Endothelial cell of umbilical vein (primary cell): ENCODE results near the gene MIPEP. TPM values are rescaled to one million over a fixed set of nuclear protein-coding genes. Genes with fewer than 3 reads are reported as not detected.

Experiments used
- BruUV-seq: library from RNA; stranded (reverse); fragments of 400-500 nt; replicated peaks from 2 replicates; lab custom pipeline; 2021; lab: Mats Ljungman, UMichigan
- CTCF ChIA-PET: fragments of 300-600, 350-600 bp; sonication (Branson Sonifier 250); formaldehyde crosslinking; loops from one replicate; lab custom pipeline; 2021; ENCODE audit warnings: antibody characterized with exemption, inconsistent platforms; lab: Charles Lee
- POLR2A ChIA-PET: fragments of 300-600, 350-600 bp; sonication (Branson Sonifier 250); formaldehyde crosslinking; loops from one replicate; lab custom pipeline; 2021; ENCODE audit warnings: antibody characterized with exemption, inconsistent platforms; lab: Charles Lee
- DNase-seq: peaks from one replicate; pipeline ENCODE4 v3.0.0-alpha.2; 2011; ENCODE audit warnings: low read depth, low spot score
- FAIRE-seq: peaks from 2 replicates; lab custom pipeline; 2011; peaks lifted over from hg19 to GRCh38; lab: Jason Lieb, UNC
- H2AFZ ChIP-seq: 2 replicates; pipeline ENCODE4 v1.6.0; 2012; ENCODE audit warnings: low read depth, low read length, control low read depth, inconsistent platforms
- H3K27ac ChIP-seq: 2 replicates; pipeline ENCODE4 v1.5.1; 2011; ENCODE audit warnings: low read depth, mild to moderate bottlenecking, control low read depth, low read length, moderate library complexity; ENCODE audit not compliant: insufficient read depth
- H3K27me3 ChIP-seq, 2 experiments: 2 replicates each; pipeline versions ENCODE4 v1.6.0 to v1.6.1; 2011; ENCODE audit warnings: low read length in 2 of 2, mixed read lengths in 1 of 2; ENCODE audit not compliant: control insufficient read depth in 2 of 2, insufficient read depth in 2 of 2
- H3K36me3 ChIP-seq, 2 experiments: 2 replicates in 1 of 2; 3 replicates in 1 of 2; pipeline ENCODE4 v1.5.1; 2011; ENCODE audit warnings: low read length in 2 of 2, mild to moderate bottlenecking in 1 of 2, moderate library complexity in 1 of 2; ENCODE audit not compliant: control insufficient read depth in 2 of 2, insufficient read depth in 2 of 2; ENCODE audit errors: extremely low read depth in 1 of 2
- H3K4me1 ChIP-seq: 3 replicates; pipeline ENCODE4 v1.5.1; 2011; ENCODE audit warnings: mild to moderate bottlenecking, low read length; ENCODE audit not compliant: control insufficient read depth, insufficient read depth; ENCODE audit errors: extremely low read depth
- H3K4me2 ChIP-seq: 2 replicates; pipeline ENCODE4 v1.6.1; 2011; ENCODE audit warnings: low read length, control low read depth, mixed read lengths; ENCODE audit not compliant: insufficient read depth
- H3K4me3 ChIP-seq, 3 experiments: fragments of 200-600 bp in 1 of 3; sonication (generic), shearing (Covaris generic) in 1 of 3; replicated peaks in 1 of 3; 2 replicates each; pipeline ENCODE4 v1.5.1; 2011 to 2016; ENCODE audit warnings: control low read depth in 3 of 3, low read length in 3 of 3, mild to moderate bottlenecking in 2 of 3, inconsistent platforms in 1 of 3, low read depth in 1 of 3, moderate library complexity in 1 of 3; ENCODE audit not compliant: insufficient read depth in 1 of 3
- H3K79me2 ChIP-seq: 2 replicates; pipeline ENCODE4 v1.6.0; 2012; ENCODE audit warnings: low read length, inconsistent platforms; ENCODE audit not compliant: control insufficient read depth, insufficient read depth
- H3K9ac ChIP-seq: replicated peaks from 2 replicates; pipeline ENCODE3; 2011; ENCODE audit warnings: low read length, control low read depth; ENCODE audit not compliant: insufficient read depth; ENCODE audit errors: extremely low read depth
- H3K9me1 ChIP-seq: replicated peaks from 3 replicates; pipeline ENCODE4 v1.6.0; 2011; ENCODE audit warnings: mild to moderate bottlenecking, low read length; ENCODE audit not compliant: control insufficient read depth, insufficient read depth; ENCODE audit errors: extremely low read depth
- H3K9me3 ChIP-seq: replicated peaks from 2 replicates; pipeline ENCODE4 v1.5.1; 2012; ENCODE audit warnings: low read length, inconsistent platforms; ENCODE audit not compliant: control insufficient read depth, insufficient read depth
- H4K20me1 ChIP-seq: replicated peaks from 2 replicates; pipeline ENCODE3; 2011; ENCODE audit warnings: mild to moderate bottlenecking, low read length; ENCODE audit not compliant: control insufficient read depth, insufficient read depth; ENCODE audit errors: extremely low read depth
- EZH2 ChIP-seq: IDR thresholded peaks from 2 replicates; pipeline ENCODE4 v1.6.1; 2012; ENCODE audit warnings: borderline replicate concordance, low read depth, mild to moderate bottlenecking, moderate library complexity, low read length, inconsistent platforms; ENCODE audit not compliant: severe bottlenecking
- FOS ChIP-seq: IDR thresholded peaks from 2 replicates; pipeline ENCODE4 v1.6.1; 2011; ENCODE audit warnings: mild to moderate bottlenecking, low read length, moderate library complexity, borderline replicate concordance; ENCODE audit not compliant: insufficient read depth
- GATA2 ChIP-seq: IDR thresholded peaks from 2 replicates; pipeline ENCODE4 v1.7.0; 2011; ENCODE audit warnings: low read depth, mild to moderate bottlenecking, moderate library complexity, mixed read lengths, low read length; ENCODE audit not compliant: insufficient read length, insufficient read depth
- JUN ChIP-seq: IDR thresholded peaks from 2 replicates; pipeline ENCODE4 v1.6.1; 2011; ENCODE audit warnings: borderline replicate concordance, low read depth; ENCODE audit not compliant: insufficient read length, insufficient read depth
- MYC ChIP-seq: IDR thresholded peaks from one replicate; pipeline ENCODE4 v1.6.1; 2011; ENCODE audit warnings: mild to moderate bottlenecking, low read depth, low read length
- POLR2A ChIP-seq: IDR thresholded peaks from 2 replicates; pipeline ENCODE4 v1.6.1; 2012; ENCODE audit warnings: low read depth, mild to moderate bottlenecking, control low read depth, low read length
- POLR2AphosphoS5 ChIP-seq: IDR thresholded peaks from 2 replicates; pipeline ENCODE4 v1.6.1; 2012; ENCODE audit warnings: low read depth, mild to moderate bottlenecking, control low read depth, low read length, moderate library complexity; ENCODE audit not compliant: insufficient read depth
- dilution Hi-C: fragments of 300-500 bp; cut with MboI; formaldehyde crosslinking; loops from one replicate; pipeline ENCODE4 v1.15.0; 2019; ENCODE audit warnings: low sequenced_read_pairs; ENCODE audit not compliant: extremely low pct_ligation_motif_present
- intact Hi-C: fragments of 100-400 bp; cut with micrococcal nuclease; formaldehyde crosslinking; loops from one replicate; pipeline ENCODE4 v1.10.0; 2022
- polyA plus RNA-seq, 4 experiments: library from polyadenylated mRNA; depleted of rRNA in 3 of 4; stranded (reverse) in 3 of 4; unstranded in 1 of 4; fragments of >200 nt; gene quantifications; 2 replicates each; pipeline versions ENCODE4 v1.2.1 to v1.2.3, GENCODE V29; 2011 to 2012; ENCODE audit warnings: missing spikeins in 1 of 4
- total RNA-seq: library from RNA; stranded (reverse); gene quantifications from 2 replicates; pipeline ENCODE4 v1.2.3, GENCODE V29; 2021
- TF ChIP-seq, protein P1 (sequence below): IDR thresholded peaks from 2 replicates; pipeline ENCODE4 v1.6.1; 2011; ENCODE audit not compliant: insufficient read depth, insufficient read length
- TF ChIP-seq, protein P2 (sequence below), 2 donors: IDR thresholded peaks; 1 replicate in 1 of 2; 2 replicates in 1 of 2; pipeline ENCODE4 v1.5.1; 2011; ENCODE audit warnings: low read length in 2 of 2, mild to moderate bottlenecking in 2 of 2, moderate library complexity in 2 of 2, control low read depth in 1 of 2, inconsistent platforms in 1 of 2, low read depth in 1 of 2; ENCODE audit not compliant: insufficient read depth in 1 of 2; ENCODE audit errors: extremely low read depth in 1 of 2

The MIPEP gene
- total and polyA plus RNA-seq, 2 donors (not counting 3 experiments of a cell fraction or from before 2014, with no cell fraction given): 12.4 to 19.2 TPM

- dilution Hi-C loops (no loop called here), intact Hi-C loops (no loop called here)
- Histone ChIP-seq H3K9me3 (no peaks in the 10 kb centered on the region), H3K36me3 (peaks cover 0 to under 1% of the 10 kb centered on the region in 2 experiments), H3K79me2 (no peaks in the 10 kb centered on the region), H3K9me1 (no peaks in the 10 kb centered on the region), H3K4me1 (peaks cover 13% of the 10 kb centered on the region), H3K27me3 (no peaks in the 10 kb centered on the region), H4K20me1 (no peaks in the 10 kb centered on the region), H3K9ac (no peak overlapping the region), H3K4me2 (no peak overlapping the region), H2AFZ (no peak overlapping the region), H3K27ac (no peak overlapping the region), H3K4me3 (no peak overlapping the region)
- TF ChIP-seq GATA2 (no peak), EZH2 (no peak), POLR2AphosphoS5 (no peak), FOS (no peak), MYC (no peak), JUN (no peak), POLR2A (no peak)
- TF ChIP-seq, protein P1, sequence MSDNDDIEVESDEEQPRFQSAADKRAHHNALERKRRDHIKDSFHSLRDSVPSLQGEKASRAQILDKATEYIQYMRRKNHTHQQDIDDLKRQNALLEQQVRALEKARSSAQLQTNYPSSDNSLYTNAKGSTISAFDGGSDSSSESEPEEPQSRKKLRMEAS: no peak
- TF ChIP-seq, protein P2, sequence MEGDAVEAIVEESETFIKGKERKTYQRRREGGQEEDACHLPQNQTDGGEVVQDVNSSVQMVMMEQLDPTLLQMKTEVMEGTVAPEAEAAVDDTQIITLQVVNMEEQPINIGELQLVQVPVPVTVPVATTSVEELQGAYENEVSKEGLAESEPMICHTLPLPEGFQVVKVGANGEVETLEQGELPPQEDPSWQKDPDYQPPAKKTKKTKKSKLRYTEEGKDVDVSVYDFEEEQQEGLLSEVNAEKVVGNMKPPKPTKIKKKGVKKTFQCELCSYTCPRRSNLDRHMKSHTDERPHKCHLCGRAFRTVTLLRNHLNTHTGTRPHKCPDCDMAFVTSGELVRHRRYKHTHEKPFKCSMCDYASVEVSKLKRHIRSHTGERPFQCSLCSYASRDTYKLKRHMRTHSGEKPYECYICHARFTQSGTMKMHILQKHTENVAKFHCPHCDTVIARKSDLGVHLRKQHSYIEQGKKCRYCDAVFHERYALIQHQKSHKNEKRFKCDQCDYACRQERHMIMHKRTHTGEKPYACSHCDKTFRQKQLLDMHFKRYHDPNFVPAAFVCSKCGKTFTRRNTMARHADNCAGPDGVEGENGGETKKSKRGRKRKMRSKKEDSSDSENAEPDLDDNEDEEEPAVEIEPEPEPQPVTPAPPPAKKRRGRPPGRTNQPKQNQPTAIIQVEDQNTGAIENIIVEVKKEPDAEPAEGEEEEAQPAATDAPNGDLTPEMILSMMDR (IDR thresholded peaks at IDR 0.05; ENCODE audit: extremely low read depth in 1 of 2, insufficient read depth in 1 of 2, low read depth in 1 of 2, low read length in 2 of 2): no peak
- FAIRE-seq: no peak
- no peak for DNase-seq
- POLR2A ChIA-PET: no interaction called here
- CTCF ChIA-PET: interaction anchor here (0.7 to 5.0 kb wide), 2 partner anchors 12 to 40 kb away, joined by 3 to 21 read pairs; no protein-coding TSS in a partner anchor
- BruUV-seq: no TSS peak
Observed at GRCh38 chr13:23754506-23754905, 134.7 kb downstream of the MIPEP start.
